HG02759 (cell line): ENCODE data around the gene ADIPOR2.
A peak's percentile ranks its signal among the peaks of the same experiment; 100 is the strongest.
"Not testable (repeated sequence)": the region's sequence is repeated elsewhere in the genome, so short reads cannot be mapped to it uniquely, and the experiment has no call there.

Experiments used
- ATAC-seq: cut with Tn5 transposase; IDR thresholded peaks from one replicate; pipeline ENCODE4 v1.9.1; 2021; ENCODE audit warnings: mild to moderate bottlenecking, moderate library complexity; ENCODE audit not compliant: unreplicated experiment

ADIPOR2 gene

DNA sequence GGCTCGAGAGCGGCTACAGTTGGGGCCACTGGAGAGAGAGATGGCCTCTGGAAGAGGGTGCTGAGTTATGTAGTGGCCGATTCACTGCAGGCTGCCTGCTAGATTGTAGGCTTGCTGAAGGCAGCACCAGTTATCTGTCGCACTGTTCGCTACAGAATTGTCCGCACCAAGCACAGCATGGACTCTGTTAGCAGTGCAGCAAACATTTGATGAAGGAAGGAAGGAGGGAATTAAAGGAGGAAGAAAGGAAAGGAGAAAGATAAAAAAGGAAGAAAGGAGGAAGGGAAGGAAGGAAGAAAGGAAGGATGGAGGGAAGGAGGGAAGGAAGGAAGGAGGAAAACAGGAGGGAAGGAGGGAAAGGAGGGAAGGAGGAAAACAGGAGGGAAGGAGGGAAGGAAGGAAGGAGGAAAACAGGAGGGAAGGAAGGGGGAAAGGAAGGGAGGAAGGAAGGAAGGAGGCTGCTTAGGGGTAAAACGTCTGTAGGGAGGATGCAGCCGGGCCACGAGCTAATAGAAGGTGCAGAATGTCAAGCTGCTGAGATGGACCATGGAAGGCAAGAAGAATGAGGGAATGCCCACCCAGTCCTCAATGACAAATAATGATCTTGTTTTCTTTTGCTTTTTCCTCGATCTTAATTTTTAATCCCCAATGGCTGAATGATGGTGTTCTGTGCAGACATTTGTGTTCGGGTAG, 27.3 kb upstream of the ADIPOR2 start:
- ATAC-seq, result no peak

GRCh38 chr12:1665366-1665765, 25.5 kb upstream of the ADIPOR2 start:
- ATAC-seq, result no peak

DNA sequence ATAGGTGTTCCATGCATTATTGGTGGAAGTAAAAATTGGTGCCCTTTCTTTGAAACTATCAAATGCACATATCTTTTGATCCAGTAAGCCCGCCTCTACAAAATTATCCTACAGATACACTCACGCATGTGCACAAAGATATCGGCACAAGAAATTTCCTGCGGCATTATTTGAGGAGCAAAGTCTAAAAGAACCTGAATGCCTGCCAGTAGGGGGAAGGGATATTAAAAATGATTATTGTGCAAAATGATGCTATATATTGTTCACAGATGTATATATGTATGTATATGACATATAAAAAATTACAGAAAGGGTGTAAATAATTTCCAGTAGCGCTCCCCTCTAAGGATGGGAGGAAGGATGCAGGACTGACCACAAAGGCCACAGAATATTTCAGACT, 24.7 kb upstream of the ADIPOR2 start:
- ATAC-seq, result no peak

DNA sequence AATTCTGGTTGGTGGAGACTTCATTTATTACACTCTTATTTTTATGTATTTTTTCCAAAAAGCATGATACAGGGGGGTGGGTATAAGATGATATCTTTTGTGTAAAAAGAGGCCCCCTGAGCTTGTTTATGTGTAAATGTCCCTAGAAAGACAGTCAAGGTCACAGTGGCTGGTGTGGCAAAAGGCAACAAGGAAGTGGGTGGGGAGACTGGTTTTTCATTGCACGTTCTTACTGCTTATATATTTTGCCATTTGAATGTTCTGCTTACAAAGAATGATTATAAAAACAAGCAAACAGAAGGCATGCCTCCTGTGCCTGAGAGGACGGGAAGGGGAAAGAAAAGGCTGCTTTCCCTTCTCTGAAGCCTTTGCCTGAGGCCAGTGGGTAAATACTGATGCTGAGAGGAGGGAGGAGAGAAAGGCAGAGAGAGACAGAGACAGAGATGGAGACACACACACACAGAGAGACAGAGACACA, 24.1 kb upstream of the ADIPOR2 start:
- no peak for ATAC-seq

DNA sequence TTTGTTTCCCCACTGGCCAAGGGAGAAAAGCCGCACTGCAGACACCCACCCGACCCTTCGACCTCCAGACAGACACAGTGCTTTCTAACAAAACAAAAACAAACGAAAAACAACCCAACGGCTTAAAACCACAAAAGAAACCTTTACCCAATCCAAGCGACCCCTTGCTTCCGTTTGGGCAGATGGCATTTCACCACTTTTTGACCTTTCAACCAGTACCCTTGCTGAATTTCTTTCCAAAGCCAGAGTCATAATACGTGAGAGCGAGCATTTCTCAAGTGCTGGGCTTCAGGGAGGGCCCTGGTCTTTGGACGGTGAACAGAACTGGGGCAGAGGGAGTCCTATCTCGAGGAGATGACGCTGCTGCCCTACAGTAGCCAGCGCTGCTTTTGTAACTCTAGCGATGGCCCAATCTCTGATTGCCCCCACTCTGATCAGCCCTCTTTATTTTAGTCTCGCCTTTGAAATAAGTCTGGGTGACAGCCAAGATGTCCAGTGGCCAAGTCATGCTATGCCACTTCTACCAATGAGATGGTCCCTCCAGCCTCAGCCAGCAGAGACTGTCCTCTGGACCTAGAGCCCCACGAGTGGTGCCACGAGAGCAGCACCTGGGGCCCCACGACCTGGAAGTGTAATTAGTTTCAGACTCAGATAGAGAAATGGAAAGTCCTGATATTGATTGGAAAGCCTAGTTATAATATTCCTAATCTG, 21.9 kb upstream of the ADIPOR2 start:
- ATAC-seq, result no peak

GRCh38 chr12:1670358-1671268, 20.3 kb upstream of the ADIPOR2 start:
- no peak for ATAC-seq

DNA sequence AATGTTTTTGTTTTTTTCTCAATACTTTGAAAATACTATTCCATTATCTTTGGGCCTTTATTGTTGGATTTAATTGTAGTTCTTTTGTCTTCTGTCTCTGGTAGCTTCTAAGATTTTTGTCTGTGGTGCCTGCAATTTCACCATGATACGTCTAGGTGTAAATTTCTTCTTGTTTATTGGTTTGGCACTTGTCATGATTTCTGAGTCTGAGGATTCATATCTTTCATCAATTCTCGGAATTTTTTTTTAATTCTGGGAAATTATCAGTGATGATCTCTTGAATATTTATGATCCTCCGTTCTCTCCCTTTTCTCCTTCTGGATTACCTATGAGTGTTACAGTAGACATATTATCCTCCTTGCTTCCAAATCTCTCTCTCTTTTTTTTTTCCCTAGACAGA, 14.8 kb upstream of the ADIPOR2 start:
- ATAC-seq, result no peak

- no peak for ATAC-seq
Measured at GRCh38 chr12:1680804-1681492, 9.9 kb upstream of the ADIPOR2 start.

- ATAC-seq, result no peak
Measured at GRCh38 chr12:1681493-1681807, 9.4 kb upstream of the ADIPOR2 start.

DNA sequence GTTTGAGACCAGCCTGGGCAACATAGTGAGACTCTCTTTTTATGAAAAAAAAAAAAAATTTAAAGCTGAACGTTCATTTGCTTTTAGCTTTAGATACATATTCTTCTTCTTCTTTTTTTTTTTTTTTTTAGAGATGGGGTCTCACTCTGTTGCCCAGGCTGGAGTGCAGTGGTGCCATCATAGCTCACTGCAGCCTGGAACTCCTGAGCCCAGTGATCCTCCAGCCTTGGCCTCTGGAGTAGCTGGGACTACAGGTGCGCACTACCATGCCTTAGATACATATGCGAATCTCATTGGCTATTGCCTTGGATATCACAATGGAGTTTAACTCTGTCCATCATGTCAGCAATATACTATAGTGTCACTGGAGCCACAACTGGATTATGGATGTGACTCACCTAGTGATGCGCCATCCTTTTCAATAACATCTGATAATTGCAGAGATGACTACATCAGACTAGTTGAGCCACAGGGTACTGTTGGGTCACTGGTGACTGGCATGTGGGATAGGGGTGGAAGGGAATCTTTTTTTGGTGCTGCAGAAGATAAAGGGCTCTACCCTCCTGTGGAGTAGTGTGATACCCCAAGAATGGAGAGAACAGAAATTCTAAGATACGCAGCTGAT, 2.7 kb upstream of the ADIPOR2 start:
- no peak for ATAC-seq

GRCh38 chr12:1691123-1692007, 495 bp downstream of the ADIPOR2 start:
- ATAC-seq, result peak; percentile 48

DNA sequence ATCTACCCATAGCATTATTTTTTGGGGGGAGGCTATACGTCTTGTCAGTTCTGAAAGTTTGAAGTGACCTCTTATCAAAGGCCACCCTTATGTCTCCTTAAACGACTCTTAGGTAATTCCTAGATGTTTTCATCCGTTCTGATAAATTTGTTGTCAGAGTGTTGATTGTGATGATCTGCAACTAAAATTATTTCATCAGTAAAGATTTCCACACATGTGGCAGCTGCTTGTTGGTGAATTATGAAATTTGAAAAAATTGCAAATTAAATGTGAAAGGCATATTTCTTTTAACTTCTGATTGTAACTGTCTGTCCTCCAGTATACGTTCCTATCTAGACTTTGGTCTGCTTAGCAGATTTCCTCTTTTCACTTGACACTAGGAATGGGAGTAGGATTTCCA, 1.4 kb downstream of the ADIPOR2 start:
- ATAC-seq, result no peak

- no peak for ATAC-seq
Measured at GRCh38 chr12:1692895-1693610, 2.2 kb downstream of the ADIPOR2 start.

GRCh38 chr12:1695097-1695496, 4.2 kb downstream of the ADIPOR2 start:
- ATAC-seq, result not testable (repeated sequence)

GRCh38 chr12:1695886-1696670, 5.2 kb downstream of the ADIPOR2 start:
- no peak for ATAC-seq

DNA sequence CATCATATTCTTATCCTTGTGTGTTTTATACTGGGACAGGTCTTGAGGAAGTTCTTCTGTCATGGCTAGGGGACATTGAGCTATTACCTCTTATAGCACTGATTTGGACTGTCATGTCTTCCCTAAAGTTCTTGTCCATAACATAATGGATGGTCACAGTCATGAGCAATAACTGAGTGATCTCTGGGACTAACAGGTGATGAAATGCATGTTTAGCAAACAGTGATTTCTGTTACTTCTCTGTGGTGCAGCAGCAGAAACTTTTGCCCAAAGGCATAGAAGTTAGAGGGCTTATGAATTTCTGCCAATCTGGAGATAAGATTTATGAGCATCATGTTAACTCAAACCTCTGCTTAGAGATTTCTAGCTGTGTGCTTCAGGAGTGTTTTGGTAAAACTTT, 5.9 kb downstream of the ADIPOR2 start:
- ATAC-seq, result no peak

GRCh38 chr12:1697271-1697670, 6.4 kb downstream of the ADIPOR2 start:
- ATAC-seq, result no peak

GRCh38 chr12:1698720-1699119, 7.8 kb downstream of the ADIPOR2 start:
- no peak for ATAC-seq
